GM23338 (cell line): ENCODE data around the gene PRKD1. TPM values are rescaled to one million over a fixed set of nuclear protein-coding genes. Genes with fewer than 3 reads are reported as not detected.

Source experiments
- ATAC-seq: fragments of 200-7000 bp; cut with Tn5 transposase; 3 replicates; pipeline ENCODE4 v1.9.1; 2020
- DNase-seq: peaks from one replicate; pipeline ENCODE4 v3.0.0-alpha.2; 2015; ENCODE audit warnings: low spot score
- H2AFZ ChIP-seq: fragments of 200-600 bp; sonication (generic); 2 replicates; pipeline ENCODE4 v1.8.0; 2016; ENCODE audit warnings: antibody characterized with exemption, mild to moderate bottlenecking, moderate library complexity
- H3F3A ChIP-seq: fragments of 200-600 bp; sonication (generic); replicated peaks from 2 replicates; pipeline ENCODE4 v1.8.0; 2017; ENCODE audit warnings: antibody characterized with exemption, mixed run types, low read depth
- H3K27ac ChIP-seq: fragments of 200-600 bp; sonication (generic); 2 replicates; pipeline ENCODE4 v1.6.1; 2016; ENCODE audit warnings: low read depth
- H3K27me3 ChIP-seq: fragments of 200-600 bp; sonication (generic); 2 replicates; pipeline ENCODE4 v1.8.0; 2016; ENCODE audit warnings: mild to moderate bottlenecking, mixed run types, moderate library complexity; ENCODE audit not compliant: insufficient read depth
- H3K36me3 ChIP-seq: fragments of 200-600 bp; sonication (generic); 2 replicates; pipeline ENCODE4 v1.8.0; 2016; ENCODE audit warnings: mild to moderate bottlenecking; ENCODE audit not compliant: insufficient read depth
- H3K4me1 ChIP-seq: fragments of 200-600 bp; sonication (generic); 2 replicates; pipeline ENCODE4 v1.8.0; 2016; ENCODE audit warnings: mild to moderate bottlenecking, moderate library complexity; ENCODE audit not compliant: insufficient read depth
- H3K4me2 ChIP-seq: fragments of 200-600 bp; sonication (generic); 2 replicates; pipeline ENCODE4 v1.7.1; 2017; ENCODE audit warnings: mixed run types
- H3K4me3 ChIP-seq: fragments of 200-600 bp; sonication (generic); 2 replicates; pipeline ENCODE4 v1.6.1; 2016; ENCODE audit warnings: mixed run types
- H3K79me2 ChIP-seq: fragments of 200-600 bp; sonication (generic); replicated peaks from 2 replicates; pipeline ENCODE4 v1.8.0; 2017; ENCODE audit warnings: mild to moderate bottlenecking; ENCODE audit not compliant: insufficient read depth
- H3K9me2 ChIP-seq: fragments of 200-600 bp; sonication (generic); 2 replicates; pipeline ENCODE4 v1.8.0; 2017; ENCODE audit not compliant: insufficient read depth
- H4K20me1 ChIP-seq: fragments of 200-600 bp; sonication (generic); replicated peaks from 2 replicates; pipeline ENCODE4 v1.8.0; 2017; ENCODE audit warnings: mild to moderate bottlenecking; ENCODE audit not compliant: insufficient read depth
- H3K27ac Mint-ChIP-seq: 2 replicates; pipeline ENCODE4 v1.8.0; 2020; ENCODE audit warnings: inconsistent platforms, mild to moderate bottlenecking, moderate library complexity, mixed read lengths
- H3K27me3 Mint-ChIP-seq: 3 replicates; pipeline ENCODE4 v1.8.0; 2022; ENCODE audit warnings: low read depth, mild to moderate bottlenecking, moderate library complexity, mixed read lengths, inconsistent platforms; ENCODE audit not compliant: insufficient read depth, poor library complexity
- H3K36me3 Mint-ChIP-seq: 3 replicates; pipeline ENCODE4 v1.8.0; 2021; ENCODE audit warnings: low read depth, mild to moderate bottlenecking, inconsistent platforms, moderate library complexity, mixed read lengths
- H3K4me1 Mint-ChIP-seq: 3 replicates; pipeline ENCODE4 v1.8.0; 2020; ENCODE audit warnings: mild to moderate bottlenecking, inconsistent platforms, mixed read lengths
- H3K4me3 Mint-ChIP-seq: 3 replicates; pipeline ENCODE4 v1.8.0; 2021; ENCODE audit warnings: moderate library complexity, mild to moderate bottlenecking, inconsistent platforms, mixed read lengths
- H3K9me3 Mint-ChIP-seq: 3 replicates; pipeline ENCODE4 v1.8.0; 2020; ENCODE audit warnings: moderate library complexity, mild to moderate bottlenecking, inconsistent platforms, mixed read lengths
- CREB1 ChIP-seq: fragments of 250-450 bp; sonication (Bioruptor Pico); IDR thresholded peaks from 2 replicates; pipeline ENCODE4 v1.5.0; 2020; ENCODE audit warnings: low read depth, mild to moderate bottlenecking, moderate library complexity
- EZH2 ChIP-seq: fragments of 200-600 bp; sonication (generic); IDR thresholded peaks from one replicate; pipeline ENCODE4 v1.8.0; 2017; ENCODE audit warnings: antibody characterized with exemption, mild to moderate bottlenecking, low read depth; ENCODE audit not compliant: unreplicated experiment
- EZH2phosphoT487 ChIP-seq: fragments of 200-600 bp; sonication (generic); IDR thresholded peaks from one replicate; pipeline ENCODE4 v1.8.1; 2018; ENCODE audit warnings: antibody characterized with exemption; ENCODE audit not compliant: unreplicated experiment
- JUNB ChIP-seq: IDR thresholded peaks from one replicate; pipeline ENCODE4 v1.6.1; 2016; ENCODE audit warnings: antibody characterized with exemption; ENCODE audit not compliant: unreplicated experiment
- NANOG ChIP-seq: IDR thresholded peaks from 2 replicates; pipeline ENCODE4 v1.6.1; 2016; ENCODE audit warnings: antibody characterized with exemption, borderline replicate concordance
- POLR2AphosphoS5 ChIP-seq: IDR thresholded peaks from 2 replicates; pipeline ENCODE4 v1.6.1; 2016; ENCODE audit warnings: antibody characterized with exemption, low read depth
- STAT1 ChIP-seq: IDR thresholded peaks from one replicate; pipeline ENCODE4 v1.6.1; 2016; ENCODE audit warnings: antibody characterized with exemption; ENCODE audit not compliant: unreplicated experiment
- ZNF114 ChIP-seq: fragments of 250-450 bp; sonication (Bioruptor Pico); IDR thresholded peaks from 2 replicates; pipeline ENCODE4 v1.5.0; 2020; ENCODE audit warnings: mild to moderate bottlenecking, moderate library complexity
- ZNF331 ChIP-seq: fragments of 250-450 bp; sonication (Bioruptor Pico); IDR thresholded peaks from 2 replicates; pipeline ENCODE4 v1.5.0; 2020; ENCODE audit warnings: low read depth, mild to moderate bottlenecking, moderate library complexity
- polyA plus RNA-seq: library from polyadenylated mRNA; unstranded; fragments of >200 nt; fragmentation: Nextera tagmentation; extraction: Ambion mirVana; gene quantifications from 2 replicates; pipeline ENCODE4 v1.2.1, GENCODE V29; 2016
- total RNA-seq: library from RNA; depleted of rRNA; stranded (reverse); fragments of >200 nt; shearing (Covaris generic); gene quantifications from 2 replicates; pipeline ENCODE4 v1.2.3, GENCODE V29; 2014
- TF ChIP-seq, protein P1 (sequence below): IDR thresholded peaks from one replicate; pipeline ENCODE4 v1.6.1; 2018; ENCODE audit warnings: antibody characterized with exemption; ENCODE audit not compliant: unreplicated experiment
- TF ChIP-seq, protein P2 (sequence below): IDR thresholded peaks from 2 replicates; pipeline ENCODE4 v1.6.1; 2016; ENCODE audit warnings: antibody characterized with exemption
- TF ChIP-seq, protein P3 (sequence below), 2 experiments: fragments of 200-600 bp in 1 of 2; sonication (generic) in 1 of 2; conservative IDR thresholded peaks; 2 replicates each; pipeline versions ENCODE4 v1.5.1 to v1.6.1; 2016 to 2017; ENCODE audit warnings: antibody characterized with exemption in 2 of 2, low read depth in 2 of 2, mild to moderate bottlenecking in 2 of 2, moderate library complexity in 1 of 2
- TF ChIP-seq, protein P4 (sequence below): fragments of 250-450 bp; sonication (Bioruptor Pico); IDR thresholded peaks from 2 replicates; pipeline ENCODE4 v1.5.0; 2020; ENCODE audit warnings: mild to moderate bottlenecking, moderate library complexity

The PRKD1 gene
- total and polyA plus RNA-seq, 2 experiments from 2014 or later = 3.1 to 9.7 TPM

DNA sequence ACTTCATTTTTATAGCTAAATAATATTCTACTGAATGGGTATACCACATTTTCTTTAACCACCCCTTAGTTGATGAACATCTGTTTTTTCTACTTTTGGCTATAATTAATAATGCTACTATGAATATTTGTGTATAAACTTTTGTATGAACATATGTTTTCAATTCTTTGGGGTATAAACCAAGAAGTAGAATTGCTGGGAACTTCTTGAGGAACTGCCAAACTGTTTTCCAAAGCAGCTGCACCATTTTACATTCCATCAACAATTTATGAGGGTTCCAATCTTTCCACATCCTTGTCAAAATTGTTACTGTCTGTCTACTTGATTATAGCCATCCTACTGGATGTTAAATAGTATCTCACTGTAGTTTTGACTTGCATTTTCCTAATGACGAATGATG, 221.8 kb downstream of the PRKD1 start:
- 0 out of 3 replicates have a peak, but pooled peaks cover 3% of the 10 kb centered on the region for H3K36me3 Mint-ChIP-seq
- H3F3A ChIP-seq = no peaks in the 10 kb centered on the region

More for the DNA sequence above, 221.8 kb downstream of the PRKD1 start:
- Histone ChIP-seq H3K4me3 (no peak overlapping the region), H3K27me3 (no peaks in the 10 kb centered on the region), H3K36me3 (0 out of 2 replicates have a peak, but pooled peaks cover 2% of the 10 kb centered on the region), H3K27ac (no peak overlapping the region), H3K9me2 (no peaks in the 10 kb centered on the region), H3K4me1 (no peaks in the 10 kb centered on the region), H3K79me2 (no peaks in the 10 kb centered on the region), H2AFZ (no peak overlapping the region), H4K20me1 (no peaks in the 10 kb centered on the region), H3K4me2 (no peak overlapping the region)
- TF ChIP-seq EZH2phosphoT487 = no peak
- TF ChIP-seq, protein P1, sequence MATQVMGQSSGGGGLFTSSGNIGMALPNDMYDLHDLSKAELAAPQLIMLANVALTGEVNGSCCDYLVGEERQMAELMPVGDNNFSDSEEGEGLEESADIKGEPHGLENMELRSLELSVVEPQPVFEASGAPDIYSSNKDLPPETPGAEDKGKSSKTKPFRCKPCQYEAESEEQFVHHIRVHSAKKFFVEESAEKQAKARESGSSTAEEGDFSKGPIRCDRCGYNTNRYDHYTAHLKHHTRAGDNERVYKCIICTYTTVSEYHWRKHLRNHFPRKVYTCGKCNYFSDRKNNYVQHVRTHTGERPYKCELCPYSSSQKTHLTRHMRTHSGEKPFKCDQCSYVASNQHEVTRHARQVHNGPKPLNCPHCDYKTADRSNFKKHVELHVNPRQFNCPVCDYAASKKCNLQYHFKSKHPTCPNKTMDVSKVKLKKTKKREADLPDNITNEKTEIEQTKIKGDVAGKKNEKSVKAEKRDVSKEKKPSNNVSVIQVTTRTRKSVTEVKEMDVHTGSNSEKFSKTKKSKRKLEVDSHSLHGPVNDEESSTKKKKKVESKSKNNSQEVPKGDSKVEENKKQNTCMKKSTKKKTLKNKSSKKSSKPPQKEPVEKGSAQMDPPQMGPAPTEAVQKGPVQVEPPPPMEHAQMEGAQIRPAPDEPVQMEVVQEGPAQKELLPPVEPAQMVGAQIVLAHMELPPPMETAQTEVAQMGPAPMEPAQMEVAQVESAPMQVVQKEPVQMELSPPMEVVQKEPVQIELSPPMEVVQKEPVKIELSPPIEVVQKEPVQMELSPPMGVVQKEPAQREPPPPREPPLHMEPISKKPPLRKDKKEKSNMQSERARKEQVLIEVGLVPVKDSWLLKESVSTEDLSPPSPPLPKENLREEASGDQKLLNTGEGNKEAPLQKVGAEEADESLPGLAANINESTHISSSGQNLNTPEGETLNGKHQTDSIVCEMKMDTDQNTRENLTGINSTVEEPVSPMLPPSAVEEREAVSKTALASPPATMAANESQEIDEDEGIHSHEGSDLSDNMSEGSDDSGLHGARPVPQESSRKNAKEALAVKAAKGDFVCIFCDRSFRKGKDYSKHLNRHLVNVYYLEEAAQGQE = no peak
- TF ChIP-seq CREB1 (CRISPR knock-in tag) = no peak
- TF ChIP-seq, protein P2, sequence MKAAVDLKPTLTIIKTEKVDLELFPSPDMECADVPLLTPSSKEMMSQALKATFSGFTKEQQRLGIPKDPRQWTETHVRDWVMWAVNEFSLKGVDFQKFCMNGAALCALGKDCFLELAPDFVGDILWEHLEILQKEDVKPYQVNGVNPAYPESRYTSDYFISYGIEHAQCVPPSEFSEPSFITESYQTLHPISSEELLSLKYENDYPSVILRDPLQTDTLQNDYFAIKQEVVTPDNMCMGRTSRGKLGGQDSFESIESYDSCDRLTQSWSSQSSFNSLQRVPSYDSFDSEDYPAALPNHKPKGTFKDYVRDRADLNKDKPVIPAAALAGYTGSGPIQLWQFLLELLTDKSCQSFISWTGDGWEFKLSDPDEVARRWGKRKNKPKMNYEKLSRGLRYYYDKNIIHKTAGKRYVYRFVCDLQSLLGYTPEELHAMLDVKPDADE = no peak
- no peak for TF ChIP-seq ZNF114 (CRISPR knock-in tag)
- TF ChIP-seq, protein P3, sequence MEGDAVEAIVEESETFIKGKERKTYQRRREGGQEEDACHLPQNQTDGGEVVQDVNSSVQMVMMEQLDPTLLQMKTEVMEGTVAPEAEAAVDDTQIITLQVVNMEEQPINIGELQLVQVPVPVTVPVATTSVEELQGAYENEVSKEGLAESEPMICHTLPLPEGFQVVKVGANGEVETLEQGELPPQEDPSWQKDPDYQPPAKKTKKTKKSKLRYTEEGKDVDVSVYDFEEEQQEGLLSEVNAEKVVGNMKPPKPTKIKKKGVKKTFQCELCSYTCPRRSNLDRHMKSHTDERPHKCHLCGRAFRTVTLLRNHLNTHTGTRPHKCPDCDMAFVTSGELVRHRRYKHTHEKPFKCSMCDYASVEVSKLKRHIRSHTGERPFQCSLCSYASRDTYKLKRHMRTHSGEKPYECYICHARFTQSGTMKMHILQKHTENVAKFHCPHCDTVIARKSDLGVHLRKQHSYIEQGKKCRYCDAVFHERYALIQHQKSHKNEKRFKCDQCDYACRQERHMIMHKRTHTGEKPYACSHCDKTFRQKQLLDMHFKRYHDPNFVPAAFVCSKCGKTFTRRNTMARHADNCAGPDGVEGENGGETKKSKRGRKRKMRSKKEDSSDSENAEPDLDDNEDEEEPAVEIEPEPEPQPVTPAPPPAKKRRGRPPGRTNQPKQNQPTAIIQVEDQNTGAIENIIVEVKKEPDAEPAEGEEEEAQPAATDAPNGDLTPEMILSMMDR (conservative IDR thresholded peaks at IDR 0.05; ENCODE audit: low read depth in 2 of 2) = no peak
- TF ChIP-seq, protein P4, sequence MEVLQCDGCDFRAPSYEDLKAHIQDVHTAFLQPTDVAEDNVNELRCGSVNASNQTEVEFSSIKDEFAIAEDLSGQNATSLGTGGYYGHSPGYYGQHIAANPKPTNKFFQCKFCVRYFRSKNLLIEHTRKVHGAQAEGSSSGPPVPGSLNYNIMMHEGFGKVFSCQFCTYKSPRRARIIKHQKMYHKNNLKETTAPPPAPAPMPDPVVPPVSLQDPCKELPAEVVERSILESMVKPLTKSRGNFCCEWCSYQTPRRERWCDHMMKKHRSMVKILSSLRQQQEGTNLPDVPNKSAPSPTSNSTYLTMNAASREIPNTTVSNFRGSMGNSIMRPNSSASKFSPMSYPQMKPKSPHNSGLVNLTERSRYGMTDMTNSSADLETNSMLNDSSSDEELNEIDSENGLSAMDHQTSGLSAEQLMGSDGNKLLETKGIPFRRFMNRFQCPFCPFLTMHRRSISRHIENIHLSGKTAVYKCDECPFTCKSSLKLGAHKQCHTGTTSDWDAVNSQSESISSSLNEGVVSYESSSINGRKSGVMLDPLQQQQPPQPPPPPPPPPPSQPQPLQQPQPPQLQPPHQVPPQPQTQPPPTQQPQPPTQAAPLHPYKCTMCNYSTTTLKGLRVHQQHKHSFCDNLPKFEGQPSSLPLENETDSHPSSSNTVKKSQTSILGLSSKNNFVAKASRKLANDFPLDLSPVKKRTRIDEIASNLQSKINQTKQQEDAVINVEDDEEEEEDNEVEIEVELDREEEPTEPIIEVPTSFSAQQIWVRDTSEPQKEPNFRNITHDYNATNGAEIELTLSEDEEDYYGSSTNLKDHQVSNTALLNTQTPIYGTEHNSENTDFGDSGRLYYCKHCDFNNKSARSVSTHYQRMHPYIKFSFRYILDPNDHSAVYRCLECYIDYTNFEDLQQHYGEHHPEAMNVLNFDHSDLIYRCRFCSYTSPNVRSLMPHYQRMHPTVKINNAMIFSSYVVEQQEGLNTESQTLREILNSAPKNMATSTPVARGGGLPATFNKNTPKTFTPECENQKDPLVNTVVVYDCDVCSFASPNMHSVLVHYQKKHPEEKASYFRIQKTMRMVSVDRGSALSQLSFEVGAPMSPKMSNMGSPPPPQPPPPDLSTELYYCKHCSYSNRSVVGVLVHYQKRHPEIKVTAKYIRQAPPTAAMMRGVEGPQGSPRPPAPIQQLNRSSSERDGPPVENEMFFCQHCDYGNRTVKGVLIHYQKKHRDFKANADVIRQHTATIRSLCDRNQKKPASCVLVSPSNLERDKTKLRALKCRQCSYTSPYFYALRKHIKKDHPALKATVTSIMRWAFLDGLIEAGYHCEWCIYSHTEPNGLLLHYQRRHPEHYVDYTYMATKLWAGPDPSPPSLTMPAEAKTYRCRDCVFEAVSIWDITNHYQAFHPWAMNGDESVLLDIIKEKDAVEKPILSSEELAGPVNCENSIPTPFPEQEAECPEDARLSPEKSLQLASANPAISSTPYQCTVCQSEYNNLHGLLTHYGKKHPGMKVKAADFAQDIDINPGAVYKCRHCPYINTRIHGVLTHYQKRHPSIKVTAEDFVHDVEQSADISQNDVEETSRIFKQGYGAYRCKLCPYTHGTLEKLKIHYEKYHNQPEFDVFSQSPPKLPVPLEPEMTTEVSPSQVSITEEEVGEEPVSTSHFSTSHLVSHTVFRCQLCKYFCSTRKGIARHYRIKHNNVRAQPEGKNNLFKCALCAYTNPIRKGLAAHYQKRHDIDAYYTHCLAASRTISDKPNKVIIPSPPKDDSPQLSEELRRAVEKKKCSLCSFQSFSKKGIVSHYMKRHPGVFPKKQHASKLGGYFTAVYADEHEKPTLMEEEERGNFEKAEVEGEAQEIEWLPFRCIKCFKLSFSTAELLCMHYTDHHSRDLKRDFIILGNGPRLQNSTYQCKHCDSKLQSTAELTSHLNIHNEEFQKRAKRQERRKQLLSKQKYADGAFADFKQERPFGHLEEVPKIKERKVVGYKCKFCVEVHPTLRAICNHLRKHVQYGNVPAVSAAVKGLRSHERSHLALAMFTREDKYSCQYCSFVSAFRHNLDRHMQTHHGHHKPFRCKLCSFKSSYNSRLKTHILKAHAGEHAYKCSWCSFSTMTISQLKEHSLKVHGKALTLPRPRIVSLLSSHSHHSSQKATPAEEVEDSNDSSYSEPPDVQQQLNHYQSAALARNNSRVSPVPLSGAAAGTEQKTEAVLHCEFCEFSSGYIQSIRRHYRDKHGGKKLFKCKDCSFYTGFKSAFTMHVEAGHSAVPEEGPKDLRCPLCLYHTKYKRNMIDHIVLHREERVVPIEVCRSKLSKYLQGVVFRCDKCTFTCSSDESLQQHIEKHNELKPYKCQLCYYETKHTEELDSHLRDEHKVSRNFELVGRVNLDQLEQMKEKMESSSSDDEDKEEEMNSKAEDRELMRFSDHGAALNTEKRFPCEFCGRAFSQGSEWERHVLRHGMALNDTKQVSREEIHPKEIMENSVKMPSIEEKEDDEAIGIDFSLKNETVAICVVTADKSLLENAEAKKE (CRISPR knock-in tag) = no peak
- TF ChIP-seq ZNF331 = no peak
- no peak for TF ChIP-seq POLR2AphosphoS5
- TF ChIP-seq EZH2 = no peak
- no peak for TF ChIP-seq NANOG
- no peak for TF ChIP-seq JUNB
- no peak for TF ChIP-seq STAT1
- no peaks in the 10 kb centered on the region; the same call in 2 of the 3 replicates for H3K4me1 Mint-ChIP-seq
- H3K27me3 Mint-ChIP-seq = no peaks in the 10 kb centered on the region
- ATAC-seq (no peak), DNase-seq (no peak)
- H3K27ac Mint-ChIP-seq = no peak overlapping the region
- no peak overlapping the region for H3K4me3 Mint-ChIP-seq
- no peaks in the 10 kb centered on the region for H3K9me3 Mint-ChIP-seq
